Measurements from ENCODE around the gene MRAS.

MRAS gene

DNA sequence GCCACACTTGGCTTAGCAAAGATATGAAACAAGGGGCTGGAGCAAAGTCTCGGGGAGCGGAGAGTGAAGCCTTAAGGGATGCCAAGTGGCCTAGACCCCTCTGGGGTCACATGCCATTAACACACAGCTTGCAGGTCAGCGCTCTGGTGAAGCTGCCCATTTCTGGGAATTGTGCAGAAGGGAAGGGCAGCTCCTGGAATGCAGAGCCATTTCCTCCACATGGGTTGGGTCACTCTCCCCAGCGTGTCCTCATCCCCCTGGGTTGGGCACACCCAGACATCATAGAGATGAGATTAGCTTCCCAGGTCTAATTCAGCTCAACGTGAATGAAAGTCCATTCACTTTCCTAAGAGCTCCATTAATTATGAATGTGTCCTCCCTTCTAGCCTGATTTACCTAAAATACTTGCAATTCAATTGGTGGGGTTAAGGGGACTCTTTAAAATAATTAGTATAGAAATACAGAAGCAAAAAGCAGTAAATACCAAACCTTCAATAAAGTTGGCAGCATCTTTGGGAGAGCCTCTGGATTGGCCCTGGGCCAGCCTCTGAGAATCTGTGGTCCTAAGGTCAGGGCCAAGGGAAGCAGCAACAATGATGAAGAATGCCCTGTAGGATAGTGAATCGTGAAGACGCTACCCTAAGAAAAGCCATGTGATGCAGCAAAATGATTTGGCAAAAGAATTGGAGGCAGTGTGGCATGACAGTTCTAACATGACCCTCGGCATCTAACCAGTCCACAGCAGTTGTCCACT, 17.8 kb downstream of the MRAS start:
- TF ChIP-seq, protein P1, sequence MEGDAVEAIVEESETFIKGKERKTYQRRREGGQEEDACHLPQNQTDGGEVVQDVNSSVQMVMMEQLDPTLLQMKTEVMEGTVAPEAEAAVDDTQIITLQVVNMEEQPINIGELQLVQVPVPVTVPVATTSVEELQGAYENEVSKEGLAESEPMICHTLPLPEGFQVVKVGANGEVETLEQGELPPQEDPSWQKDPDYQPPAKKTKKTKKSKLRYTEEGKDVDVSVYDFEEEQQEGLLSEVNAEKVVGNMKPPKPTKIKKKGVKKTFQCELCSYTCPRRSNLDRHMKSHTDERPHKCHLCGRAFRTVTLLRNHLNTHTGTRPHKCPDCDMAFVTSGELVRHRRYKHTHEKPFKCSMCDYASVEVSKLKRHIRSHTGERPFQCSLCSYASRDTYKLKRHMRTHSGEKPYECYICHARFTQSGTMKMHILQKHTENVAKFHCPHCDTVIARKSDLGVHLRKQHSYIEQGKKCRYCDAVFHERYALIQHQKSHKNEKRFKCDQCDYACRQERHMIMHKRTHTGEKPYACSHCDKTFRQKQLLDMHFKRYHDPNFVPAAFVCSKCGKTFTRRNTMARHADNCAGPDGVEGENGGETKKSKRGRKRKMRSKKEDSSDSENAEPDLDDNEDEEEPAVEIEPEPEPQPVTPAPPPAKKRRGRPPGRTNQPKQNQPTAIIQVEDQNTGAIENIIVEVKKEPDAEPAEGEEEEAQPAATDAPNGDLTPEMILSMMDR (IDR thresholded peaks at IDR 0.05; ENCODE audit: poor library complexity, severe bottlenecking) = no peak
- Histone ChIP-seq H3K9me3 (ENCODE audit: severe bottlenecking) (no peaks in the 10 kb centered on the region), H3K27ac (ENCODE audit: poor library complexity, severe bottlenecking) (no peak overlapping the region), H3K4me3 (ENCODE audit: severe bottlenecking) (no peak overlapping the region), H3K36me3 (ENCODE audit: low read depth) (no peaks in the 10 kb centered on the region), H3K4me1 (ENCODE audit: insufficient read depth, poor library complexity, severe bottlenecking) (no peaks in the 10 kb centered on the region), H3K27me3 (ENCODE audit: insufficient read depth, poor library complexity, severe bottlenecking) (no peaks in the 10 kb centered on the region)
- DNase-seq (ENCODE audit: low spot score) (no peak), ATAC-seq (ENCODE audit: low read depth) (no peak)

DNA sequence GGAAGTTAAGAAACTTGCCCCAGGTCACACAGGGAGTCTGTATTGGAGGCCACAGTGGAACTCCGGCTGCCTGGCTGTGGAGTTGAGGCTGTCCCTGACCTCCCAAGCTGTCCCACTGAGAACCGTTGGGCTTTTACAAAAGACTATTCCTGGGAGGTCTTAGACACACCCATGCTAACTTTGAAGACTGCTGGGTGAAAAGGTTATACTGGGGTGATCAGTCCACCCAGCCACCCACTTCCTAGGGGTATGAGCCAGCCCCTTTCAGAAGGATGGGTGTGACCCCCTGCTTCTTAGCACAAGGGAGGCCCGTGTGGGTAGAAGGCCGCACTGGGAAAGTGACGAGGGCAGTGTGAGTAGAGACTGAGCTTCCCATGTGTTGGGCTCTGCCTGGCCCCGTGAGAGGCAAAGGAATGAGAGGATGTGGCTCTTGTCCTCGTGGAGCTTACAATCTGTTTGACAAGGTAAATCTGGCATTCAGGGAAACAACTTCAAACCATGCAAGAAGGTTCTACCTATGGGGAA, 19.0 kb downstream of the MRAS start:
- no peaks in the 10 kb centered on the region for H3K27me3 ChIP-seq (ENCODE audit: insufficient read depth, poor library complexity, severe bottlenecking)
- no peaks in the 10 kb centered on the region for H3K36me3 ChIP-seq (ENCODE audit: low read depth)
- no peak overlapping the region for H3K27ac ChIP-seq (ENCODE audit: poor library complexity, severe bottlenecking)
- H3K4me1 ChIP-seq (ENCODE audit: insufficient read depth, poor library complexity, severe bottlenecking) = no peaks in the 10 kb centered on the region
- TF ChIP-seq, protein P1 (IDR thresholded peaks at IDR 0.05; ENCODE audit: poor library complexity, severe bottlenecking) = no peak
- H3K9me3 ChIP-seq (ENCODE audit: severe bottlenecking) = no peaks in the 10 kb centered on the region
- ATAC-seq (ENCODE audit: low read depth) (no peak), DNase-seq (ENCODE audit: low spot score) (no peak)
- no peak overlapping the region for H3K4me3 ChIP-seq (ENCODE audit: severe bottlenecking)

DNA sequence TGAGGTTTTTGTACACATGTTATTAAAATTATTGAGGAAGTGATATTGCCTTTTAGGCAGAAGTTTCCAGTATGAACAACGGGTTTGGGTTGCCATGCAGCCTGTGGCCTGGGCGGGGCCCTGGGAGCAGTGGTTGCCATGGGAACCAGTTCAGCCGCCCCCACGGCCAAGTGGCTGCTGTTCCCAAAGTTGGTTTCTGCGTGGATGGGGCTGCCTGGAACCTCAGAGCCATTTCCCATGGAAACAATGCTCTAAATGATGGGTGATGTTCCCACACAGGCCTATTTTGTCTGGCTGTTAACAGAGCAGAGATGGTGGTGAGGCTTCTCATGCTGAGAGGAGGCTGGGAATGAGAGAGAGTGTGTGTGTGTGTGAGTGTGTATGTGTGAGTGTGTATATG, 19.5 kb downstream of the MRAS start:
- Histone ChIP-seq H3K27me3 (ENCODE audit: insufficient read depth, poor library complexity, severe bottlenecking) (no peaks in the 10 kb centered on the region), H3K4me3 (ENCODE audit: severe bottlenecking) (no peak overlapping the region), H3K4me1 (ENCODE audit: insufficient read depth, poor library complexity, severe bottlenecking) (no peaks in the 10 kb centered on the region), H3K36me3 (ENCODE audit: low read depth) (no peaks in the 10 kb centered on the region), H3K9me3 (ENCODE audit: severe bottlenecking) (no peaks in the 10 kb centered on the region), H3K27ac (ENCODE audit: poor library complexity, severe bottlenecking) (no peak overlapping the region)
- ATAC-seq (ENCODE audit: low read depth) = no peak
- TF ChIP-seq, protein P1 (IDR thresholded peaks at IDR 0.05; ENCODE audit: poor library complexity, severe bottlenecking) = no peak
- DNase-seq (ENCODE audit: low spot score) = no peak

DNA sequence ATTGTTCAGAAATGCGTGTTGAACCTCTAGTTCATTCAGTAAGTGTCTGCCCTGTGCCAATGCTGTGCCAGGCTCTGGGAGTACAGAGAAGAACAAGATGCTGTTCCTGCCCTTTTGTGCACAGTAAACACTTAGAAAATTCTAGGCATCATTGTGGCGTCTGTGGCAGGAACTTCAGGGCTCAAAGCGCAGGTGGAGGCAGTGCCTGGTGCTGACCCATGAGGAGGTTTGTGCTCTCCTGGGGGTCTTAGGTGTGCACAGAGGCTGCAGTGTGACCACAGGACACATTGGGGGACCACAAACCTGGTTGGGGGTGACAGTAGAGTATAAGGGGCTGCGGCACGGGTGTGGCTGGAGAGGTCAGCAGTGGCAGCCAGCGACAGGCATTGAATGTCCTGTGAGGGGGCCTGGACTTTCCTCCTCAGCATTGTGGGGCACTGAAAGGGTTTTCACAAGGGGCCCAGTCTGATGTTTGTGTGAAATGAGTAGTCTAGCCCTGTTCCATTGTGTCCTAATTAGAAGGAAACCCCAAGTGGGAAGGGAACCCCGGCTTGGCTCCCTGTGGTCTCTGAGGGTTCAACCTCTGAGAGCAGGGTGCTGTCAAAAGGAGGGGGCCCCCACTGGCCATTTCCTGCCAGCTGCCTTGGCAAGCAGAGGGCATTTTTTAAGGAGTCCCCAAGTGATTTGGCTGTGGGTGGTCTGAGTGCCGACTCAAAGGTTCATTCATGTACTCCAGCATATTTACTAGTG, 20.9 kb downstream of the MRAS start:
- TF ChIP-seq, protein P1 (IDR thresholded peaks at IDR 0.05; ENCODE audit: poor library complexity, severe bottlenecking) = no peak
- Histone ChIP-seq H3K4me3 (ENCODE audit: severe bottlenecking) (no peak overlapping the region), H3K36me3 (ENCODE audit: low read depth) (no peaks in the 10 kb centered on the region), H3K4me1 (ENCODE audit: insufficient read depth, poor library complexity, severe bottlenecking) (no peaks in the 10 kb centered on the region), H3K27ac (ENCODE audit: poor library complexity, severe bottlenecking) (no peak overlapping the region), H3K9me3 (ENCODE audit: severe bottlenecking) (no peaks in the 10 kb centered on the region), H3K27me3 (ENCODE audit: insufficient read depth, poor library complexity, severe bottlenecking) (no peaks in the 10 kb centered on the region)
- DNase-seq (ENCODE audit: low spot score) = no peak
- no peak for ATAC-seq (ENCODE audit: low read depth)
